Stimulated activated CD4-positive, alpha-beta T cell treated with anti-CD3 and anti-CD28 coated beads, Interleukin-12 subunit alpha, Interleukin-12 subunit beta, amount 100 ng/mL, for 48 hours (primary cell): ENCODE measurements around the gene ZBTB46.

Experiments used
- DNase-seq, 3 donors: peaks; one replicate each; pipeline ENCODE4 v3.0.0-alpha.2; 2020; ENCODE audit warnings: low read depth in 2 of 3, low spot score in 1 of 3

The ZBTB46 gene

GRCh38 chr20:63840405-63840828 lies 9.4 kb upstream of the ZBTB46 start:
- DNase-seq = no peak

- DNase-seq = no peak
These were observed 8.6 kb upstream of the ZBTB46 start for GRCh38 chr20:63839620-63840019.

- DNase-seq = no peak
These were observed 6.4 kb upstream of the ZBTB46 start for GRCh38 chr20:63837479-63837878.

GRCh38 chr20:63836458-63837344 lies 5.6 kb upstream of the ZBTB46 start:
- DNase-seq = no peak

GRCh38 chr20:63835021-63835858 lies 4.2 kb upstream of the ZBTB46 start:
- DNase-seq = no peak

GRCh38 chr20:63834491-63834880 lies 3.4 kb upstream of the ZBTB46 start:
- no peak for DNase-seq

GRCh38 chr20:63833776-63834490 lies 2.9 kb upstream of the ZBTB46 start:
- no peak for DNase-seq

- DNase-seq = no peak
These were observed 1.1 kb upstream of the ZBTB46 start for GRCh38 chr20:63831993-63832686.

- no peak for DNase-seq
These were observed 555 bp upstream of the ZBTB46 start for GRCh38 chr20:63831646-63831992.

- no peak for DNase-seq
These were observed 874 bp downstream of the ZBTB46 start for GRCh38 chr20:63829945-63830835.

GRCh38 chr20:63829603-63829944 lies 1.5 kb downstream of the ZBTB46 start:
- no peak for DNase-seq

- no peak for DNase-seq
These were observed 2.1 kb downstream of the ZBTB46 start for GRCh38 chr20:63828951-63829350.

GRCh38 chr20:63828545-63828944 lies 2.5 kb downstream of the ZBTB46 start:
- no peak for DNase-seq

GRCh38 chr20:63828124-63828523 lies 2.9 kb downstream of the ZBTB46 start:
- no peak for DNase-seq

- DNase-seq = no peak
These were observed 4.3 kb downstream of the ZBTB46 start for GRCh38 chr20:63826753-63827152.

- no peak for DNase-seq
These were observed 5.5 kb downstream of the ZBTB46 start for GRCh38 chr20:63825331-63826118.

GRCh38 chr20:63823691-63824311 lies 7.3 kb downstream of the ZBTB46 start:
- no peak for DNase-seq

GRCh38 chr20:63822276-63822696 lies 8.8 kb downstream of the ZBTB46 start:
- DNase-seq = no peak

GRCh38 chr20:63821811-63822210 lies 9.3 kb downstream of the ZBTB46 start:
- no peak for DNase-seq
